Ureter (tissue), 1 donor: Measurements from ENCODE around the gene ALDH3A1. TPM values are rescaled to one million over a fixed set of nuclear protein-coding genes. Genes with fewer than 3 reads are reported as not detected.
A peak's percentile ranks its signal among the peaks of the same experiment; 100 is the strongest.

Experiments used
- DNase-seq: peaks from one replicate; pipeline ENCODE4 v3.0.0-alpha.2; 2020; ENCODE audit warnings: low spot score
- total RNA-seq: library from RNA; stranded (reverse); gene quantifications from one replicate; pipeline ENCODE4 v1.2.4, GENCODE V29; 2023
- donor health status: DM: yes; HTN: yes; CAD: no.

ALDH3A1 gene
- total RNA-seq, 1 donor from 2014 or later: 1.2 TPM

GRCh38 chr17:19719355-19720209 is 28.5 kb downstream of the ALDH3A1 start:
- no peak for DNase-seq

GRCh38 chr17:19718613-19719354 is 29.3 kb downstream of the ALDH3A1 start:
- no peak for DNase-seq

- no peak for DNase-seq
Measured at GRCh38 chr17:19718041-19718612, 30.0 kb downstream of the ALDH3A1 start.

DNA sequence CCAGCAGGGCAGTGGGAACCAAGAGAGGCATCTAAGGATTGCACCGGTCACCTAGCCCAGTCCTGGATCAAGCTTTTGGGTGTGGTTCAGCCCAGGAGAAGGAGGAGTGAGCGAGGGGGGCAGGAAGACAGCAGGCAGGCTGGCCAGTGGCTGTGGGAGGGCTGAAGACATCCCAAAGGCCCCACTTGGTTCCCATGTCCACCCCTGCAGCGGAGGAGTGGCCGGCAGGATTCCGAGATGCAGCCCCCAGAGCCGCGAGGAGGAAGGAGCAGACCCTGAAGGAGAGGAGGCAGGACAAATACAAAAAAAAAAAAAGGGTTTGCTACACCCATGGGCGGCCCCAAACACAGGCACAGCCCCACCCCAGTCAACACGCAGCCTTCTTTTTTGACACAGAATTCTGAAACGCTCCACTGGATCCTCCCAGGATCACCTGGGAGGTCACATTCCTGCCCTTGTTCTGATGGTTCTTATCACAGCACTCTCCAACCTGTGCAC is 30.6 kb downstream of the ALDH3A1 start:
- DNase-seq: no peak

DNA sequence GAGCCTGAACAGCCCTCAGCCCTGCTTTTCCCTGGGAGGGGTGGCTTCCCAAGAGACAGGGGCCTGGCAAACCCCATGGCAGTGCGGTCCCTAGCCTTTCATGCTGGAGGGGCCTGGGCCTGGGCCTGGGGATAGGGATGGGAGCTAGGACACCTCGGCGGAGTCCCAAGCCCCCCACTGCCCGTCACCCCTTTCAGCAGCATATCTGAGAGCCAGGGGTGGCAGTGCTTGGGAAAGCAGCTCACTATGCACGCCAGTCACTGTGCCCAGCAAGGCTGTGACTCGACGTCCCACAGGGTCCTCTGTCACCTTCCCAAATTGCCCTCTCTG is 31.1 kb downstream of the ALDH3A1 start:
- DNase-seq: no peak

GRCh38 chr17:19716108-19717030 is 31.7 kb downstream of the ALDH3A1 start, which contains the start of gene SLC47A2:
Gene SLC47A2 (minus strand): TSS chr17:19716584. CDS start chr17:19716555, 29 bp downstream.
- no peak for DNase-seq

GRCh38 chr17:19714542-19715411 is 33.3 kb downstream of the ALDH3A1 start:
- DNase-seq: no peak

DNA sequence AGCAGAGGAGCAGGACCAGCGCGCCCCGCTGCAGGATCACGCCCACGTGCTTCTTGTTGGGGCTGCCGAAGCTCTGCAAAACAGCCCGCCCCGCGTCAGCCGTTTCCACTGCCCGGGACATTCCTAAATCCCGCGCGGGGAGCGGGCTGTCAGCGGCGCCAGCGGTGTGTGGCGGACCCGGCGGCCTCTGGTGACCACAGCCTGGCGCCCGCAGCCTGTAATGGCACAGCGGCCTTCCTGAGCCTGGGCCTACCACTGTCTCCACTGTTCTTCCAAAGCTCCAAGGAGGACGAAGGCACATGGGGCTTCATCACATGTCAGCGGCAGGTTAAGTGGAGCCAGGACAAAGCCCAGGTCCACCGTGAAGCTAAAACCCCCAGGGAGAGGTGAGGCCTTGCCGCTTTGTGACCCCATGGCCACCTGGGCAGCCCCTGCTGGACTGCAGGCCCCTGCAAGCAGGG is 34.2 kb downstream of the ALDH3A1 start:
- DNase-seq: no peak

DNA sequence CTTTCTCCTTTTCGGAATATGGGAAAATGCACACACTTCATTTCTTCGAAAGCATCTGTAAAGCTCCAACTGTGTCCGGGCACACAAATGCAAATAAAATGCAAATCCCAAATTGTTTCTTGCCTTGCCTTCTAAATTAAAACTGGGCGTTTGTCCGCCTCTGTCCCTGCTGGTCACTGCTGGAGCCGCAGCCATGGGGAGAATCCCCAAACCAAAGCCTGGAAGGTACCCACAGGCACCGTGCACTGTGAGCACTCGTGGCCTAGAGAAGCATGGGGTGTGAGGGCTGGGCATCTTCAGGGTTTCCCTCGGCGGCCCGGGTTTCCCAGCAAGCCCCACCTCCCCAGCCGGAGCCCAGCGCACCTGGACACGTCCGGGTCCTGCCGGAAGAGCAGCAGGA is 34.6 kb downstream of the ALDH3A1 start:
- no peak for DNase-seq

- no peak for DNase-seq
Measured at GRCh38 chr17:19712436-19713004, 35.6 kb downstream of the ALDH3A1 start.

- peak; percentile 20 for DNase-seq
Measured at GRCh38 chr17:19709841-19710240, 38.3 kb downstream of the ALDH3A1 start.

DNA sequence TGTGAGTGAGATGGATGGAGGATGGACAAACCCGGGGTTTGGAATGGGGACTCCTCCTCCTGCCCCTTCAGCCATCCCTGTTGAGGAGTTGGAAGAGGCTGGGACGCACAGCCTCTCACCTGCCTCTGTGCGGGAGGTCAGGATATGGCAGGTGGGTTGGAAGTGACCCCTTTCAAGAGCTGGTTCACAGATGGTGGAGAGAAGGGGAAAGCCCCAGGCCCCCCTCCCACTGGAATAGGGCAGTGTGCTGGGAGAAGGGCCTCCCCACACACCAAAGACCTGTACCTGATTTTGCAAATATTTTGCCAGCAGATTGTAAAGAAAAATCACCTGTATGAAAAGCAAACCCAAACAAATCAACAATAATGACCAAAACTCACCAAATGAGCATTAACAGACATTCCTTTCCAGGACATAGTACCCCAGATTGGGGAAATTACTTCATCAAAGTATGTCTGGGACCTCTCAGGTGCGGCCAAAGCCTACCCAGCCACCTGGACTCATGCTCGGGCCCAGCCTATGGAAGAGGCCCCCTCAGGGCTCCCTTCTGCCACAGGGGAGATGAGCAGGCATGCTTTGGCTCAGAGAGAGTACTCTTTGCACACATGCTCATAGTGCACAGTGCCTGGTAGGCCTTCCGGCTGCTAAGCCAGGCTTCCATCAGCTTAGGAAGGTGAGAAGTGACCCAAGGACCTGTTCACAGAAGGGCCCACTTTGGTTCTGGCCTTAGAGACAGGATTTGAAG is 39.5 kb downstream of the ALDH3A1 start:
- no peak for DNase-seq

DNA sequence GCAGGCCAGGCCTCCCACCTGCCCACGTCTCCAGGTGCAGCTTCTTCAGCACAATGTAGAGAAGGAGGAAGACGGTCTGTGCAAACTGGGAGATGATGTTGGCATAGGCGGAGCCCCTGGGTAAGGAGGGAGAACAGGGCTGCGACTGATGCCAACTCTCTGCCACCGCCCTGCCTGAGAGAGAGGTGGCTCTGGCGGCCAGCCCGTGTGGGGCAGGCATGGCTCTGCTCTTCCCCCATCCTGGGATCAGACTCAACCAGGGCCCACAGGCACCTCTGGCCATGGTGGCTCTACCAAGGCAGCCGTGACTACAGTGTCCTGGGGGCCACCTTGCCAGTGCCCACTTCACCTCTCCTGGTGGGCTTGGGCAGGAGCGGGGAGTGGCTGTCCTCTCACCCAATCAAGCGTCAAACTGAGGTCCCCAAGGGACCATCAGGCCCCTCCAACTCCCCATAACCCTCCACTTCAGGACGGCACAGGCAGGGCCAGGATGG is 40.3 kb downstream of the ALDH3A1 start:
- no peak for DNase-seq

DNA sequence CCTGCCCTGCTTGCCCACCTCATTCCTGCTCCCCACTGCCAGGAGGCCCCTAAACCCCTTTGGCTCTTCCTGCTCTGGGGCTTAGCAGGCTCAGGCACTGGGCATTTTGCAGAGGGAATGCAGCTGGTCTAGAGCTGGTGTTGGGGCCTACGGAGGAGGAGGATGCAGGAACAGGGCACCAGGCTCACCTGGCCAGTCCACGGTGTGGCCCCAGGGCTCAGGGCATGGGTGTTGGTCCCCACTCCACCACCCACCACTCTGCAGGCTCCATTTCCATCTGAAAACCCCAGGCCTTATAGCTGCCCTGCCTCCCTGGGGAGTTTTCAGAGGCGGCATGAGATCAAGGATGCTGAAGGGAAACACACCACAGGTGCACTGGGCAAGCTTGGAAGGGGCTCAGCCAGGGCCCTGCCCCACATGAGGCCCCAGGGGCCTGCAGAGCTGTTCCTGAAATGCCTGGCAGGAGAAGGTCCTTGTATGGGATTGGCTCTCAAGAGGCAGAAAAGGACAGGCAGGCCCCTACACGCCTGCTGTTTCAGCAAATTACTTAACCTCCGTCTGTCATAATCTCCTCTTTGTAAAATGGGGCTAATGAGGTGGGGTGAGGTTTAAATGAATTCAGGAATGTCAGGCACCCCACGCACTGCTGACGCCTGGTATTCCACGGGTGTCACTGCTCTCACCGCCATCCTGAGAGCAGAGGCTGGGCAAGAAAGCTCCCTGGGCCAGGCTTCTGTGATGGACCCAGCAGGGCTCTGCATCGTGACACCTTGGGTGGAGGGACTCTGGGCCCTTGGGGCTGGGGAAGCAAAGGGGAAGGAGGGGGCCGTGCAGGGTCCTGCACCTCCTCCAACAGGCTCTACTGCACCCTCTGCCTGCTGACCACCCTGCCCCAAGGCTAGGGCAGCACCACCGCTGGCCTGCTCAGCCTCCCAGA is 41.0 kb downstream of the ALDH3A1 start:
- DNase-seq: peak; percentile 37

GRCh38 chr17:19705771-19706770 is 42.0 kb downstream of the ALDH3A1 start:
- no peak for DNase-seq

DNA sequence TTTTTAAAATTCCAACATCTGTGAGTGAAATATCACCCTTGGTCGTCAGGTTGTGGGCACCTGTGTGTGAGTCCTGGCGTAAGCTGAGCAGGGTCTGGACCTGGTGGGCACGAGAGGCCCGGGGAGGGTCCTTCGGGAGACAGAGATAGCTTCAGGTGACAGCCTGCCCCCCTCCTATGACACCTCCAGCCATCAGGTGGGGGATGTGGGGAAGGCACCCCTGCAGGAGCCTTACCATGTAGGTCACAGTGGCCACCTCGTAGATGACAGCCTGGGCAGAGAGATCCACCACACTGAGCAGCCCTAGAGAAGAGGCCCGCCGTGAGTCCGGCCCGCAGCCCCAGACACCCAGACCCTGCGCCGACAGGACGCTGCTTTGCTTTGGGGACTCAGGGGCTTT is 42.9 kb downstream of the ALDH3A1 start:
- peak; percentile 36 for DNase-seq
